GM21390 (cell line): ENCODE measurements around the gene TLL1.

Experiments
- ATAC-seq: cut with Tn5 transposase; IDR thresholded peaks from one replicate; pipeline ENCODE4 v1.9.1; 2021; ENCODE audit not compliant: unreplicated experiment

The TLL1 gene

GRCh38 chr4:165970703-165971420 is 97.8 kb downstream of the TLL1 start:
- no peak for ATAC-seq

- no peak for ATAC-seq
These were observed 98.4 kb downstream of the TLL1 start for GRCh38 chr4:165971446-165971845.

GRCh38 chr4:165971933-165972332 is 98.9 kb downstream of the TLL1 start:
- no peak for ATAC-seq

GRCh38 chr4:165972747-165973146 is 99.7 kb downstream of the TLL1 start:
- ATAC-seq, result no peak

- ATAC-seq, result no peak
These were observed 109.9 kb downstream of the TLL1 start for GRCh38 chr4:165982934-165983333.

- ATAC-seq, result no peak
These were observed 114.1 kb downstream of the TLL1 start for GRCh38 chr4:165986956-165987698.

- ATAC-seq, result no peak
These were observed 118.5 kb downstream of the TLL1 start for GRCh38 chr4:165991325-165992180.

- no peak for ATAC-seq
These were observed 119.2 kb downstream of the TLL1 start for GRCh38 chr4:165992283-165992682.

- no peak for ATAC-seq
These were observed 121.7 kb downstream of the TLL1 start for GRCh38 chr4:165994701-165995100.

- no peak for ATAC-seq
These were observed 130.8 kb downstream of the TLL1 start for GRCh38 chr4:166003811-166004210.

GRCh38 chr4:166006217-166006616 is 133.2 kb downstream of the TLL1 start:
- ATAC-seq, result no peak

GRCh38 chr4:166008510-166008909 is 135.5 kb downstream of the TLL1 start:
- ATAC-seq, result no peak

GRCh38 chr4:166012129-166013030 is 139.3 kb downstream of the TLL1 start:
- no peak for ATAC-seq

- no peak for ATAC-seq
These were observed 141.4 kb downstream of the TLL1 start for GRCh38 chr4:166014411-166014810.

- no peak for ATAC-seq
These were observed 144.8 kb downstream of the TLL1 start for GRCh38 chr4:166017804-166018203.

- no peak for ATAC-seq
These were observed 146.6 kb downstream of the TLL1 start for GRCh38 chr4:166019441-166020220.

- no peak for ATAC-seq
These were observed 148.6 kb downstream of the TLL1 start for GRCh38 chr4:166021617-166022016.

- no peak for ATAC-seq
These were observed 161.9 kb downstream of the TLL1 start for GRCh38 chr4:166034965-166035364.

- no peak for ATAC-seq
These were observed 166.8 kb downstream of the TLL1 start for GRCh38 chr4:166039822-166040221.
